Activated CD4-positive, CD25-positive, alpha-beta regulatory T cell (primary cell): ENCODE results near the gene L3HYPDH.
"Not testable (repeated sequence)": the region's sequence is repeated elsewhere in the genome, so short reads cannot be mapped to it uniquely, and the experiment has no call there.

Source experiments
- DNase-seq, 4 experiments: peaks; one replicate each; lab custom pipeline; 2025; lab: John Stamatoyannopoulos, UW

Gene L3HYPDH

GRCh38 chr14:59478540-59478939 lies 5.7 kb downstream of the L3HYPDH start:
- DNase-seq, result no peak

DNA sequence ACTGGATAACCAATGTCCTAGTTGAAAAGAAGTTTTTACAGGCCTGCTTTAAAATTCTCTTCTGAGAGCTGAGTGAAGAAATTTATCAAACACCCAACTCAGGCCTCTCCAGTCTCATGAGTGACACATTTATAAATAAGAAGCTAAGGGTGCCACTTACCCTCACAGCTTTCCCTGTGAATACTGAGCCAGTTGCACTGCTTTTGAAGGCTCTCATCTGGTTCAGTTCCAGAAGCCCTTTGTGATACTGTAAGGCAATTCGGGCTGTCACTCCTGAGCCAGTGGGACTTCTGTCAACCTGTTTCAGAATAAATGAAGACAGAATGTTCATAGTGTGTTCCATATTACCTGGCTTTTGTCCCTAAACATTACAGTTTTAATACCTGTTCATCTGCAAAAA lies 8.5 kb downstream of the L3HYPDH start:
- DNase-seq, result no peak

GRCh38 chr14:59474172-59474571 lies 10.0 kb downstream of the L3HYPDH start:
- no peak for DNase-seq

DNA sequence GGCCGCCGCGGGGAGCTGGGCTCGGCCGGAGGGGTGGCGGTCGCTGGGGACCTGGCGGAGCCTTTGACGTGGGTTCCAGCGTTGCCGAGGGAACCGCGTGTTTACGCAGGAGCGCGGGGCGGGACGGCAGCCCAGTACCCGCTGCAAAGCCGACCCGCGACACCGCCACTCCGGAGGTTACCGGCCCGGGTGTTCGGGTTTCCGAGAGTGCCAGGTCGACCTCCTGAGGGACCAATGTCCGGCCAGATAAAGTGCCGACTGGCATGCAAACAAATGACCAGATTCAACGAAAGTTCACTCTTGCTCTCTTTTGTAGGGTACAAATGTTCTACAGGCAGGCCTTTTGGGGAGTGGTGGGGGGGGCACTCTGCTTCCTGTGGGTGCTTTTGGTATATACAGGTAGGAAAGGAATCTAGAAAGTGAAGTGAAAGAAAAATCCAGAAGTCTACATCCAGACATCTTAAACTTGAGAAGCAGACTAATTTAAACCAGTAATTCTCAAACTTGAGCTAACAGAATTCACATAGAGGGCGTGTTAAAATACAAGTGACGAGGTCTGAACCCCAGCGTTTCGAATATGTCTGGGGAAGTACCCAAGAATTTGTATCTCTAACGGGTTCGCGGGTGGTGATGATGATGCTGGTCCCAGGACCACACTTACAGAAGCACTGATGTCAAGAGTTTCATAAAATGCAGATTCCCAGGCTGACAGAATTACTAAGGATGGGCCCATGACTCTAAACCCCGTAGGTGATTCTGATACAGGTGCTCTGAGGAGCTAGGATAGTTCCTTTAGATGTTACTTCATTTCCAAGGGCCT lies 18.7 kb downstream of the L3HYPDH start, which contains the start of gene GPR135:
GPR135 (minus strand) TSS at position 65 of the 820 bp plus-strand sequence. CDS start 154 bp downstream, outside the sequence.
- DNase-seq, result peak in 1 of 4 experiments; percentile 29

DNA sequence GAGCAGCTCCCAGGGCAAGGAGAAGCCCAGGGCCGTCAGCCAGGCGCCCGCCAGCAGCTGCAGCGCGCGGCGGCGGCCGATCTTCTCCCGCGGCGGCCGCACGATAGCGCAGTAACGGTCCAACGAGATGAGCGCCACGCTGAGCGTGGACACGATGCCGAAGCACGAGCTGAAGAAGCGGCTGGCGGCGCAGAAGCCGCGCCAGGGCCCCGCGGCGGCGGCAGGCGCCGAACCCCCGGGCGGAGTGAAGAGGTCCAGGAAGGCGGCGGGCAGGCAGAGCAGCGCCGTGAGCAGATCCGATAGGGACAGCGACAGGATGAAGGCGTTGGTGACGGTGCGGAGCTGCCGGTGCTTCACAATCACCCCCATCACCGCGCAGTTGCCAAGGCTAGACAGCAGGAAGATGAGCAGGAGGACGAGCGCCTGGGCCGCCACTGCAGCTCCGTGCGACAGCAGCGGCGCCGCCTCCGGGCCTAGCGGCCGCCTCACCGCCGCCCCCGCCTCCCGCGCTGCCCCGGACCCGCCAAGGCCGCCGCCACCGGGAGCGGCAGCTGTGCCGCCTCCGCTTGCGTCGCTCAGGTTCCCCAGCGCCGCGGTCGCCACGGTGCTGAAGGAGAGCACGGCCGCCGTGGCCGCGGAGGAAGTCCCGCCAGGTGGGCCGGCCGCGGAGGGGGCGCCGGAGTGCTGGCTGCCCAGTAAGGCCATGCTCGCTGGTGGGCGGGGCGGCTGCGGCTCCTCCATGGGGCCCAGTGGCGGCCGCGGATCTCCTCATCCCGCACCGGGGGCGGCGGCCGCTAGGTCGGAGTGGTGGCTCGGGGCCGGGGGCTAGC lies 19.5 kb downstream of the L3HYPDH start:
- peak in 1 of 4 experiments; percentile 20 for DNase-seq

- DNase-seq, result peak in 2 of 4 experiments; percentile 6 to 11
Measured at GRCh38 chr14:59463787-59464485, 20.3 kb downstream of the L3HYPDH start.

DNA sequence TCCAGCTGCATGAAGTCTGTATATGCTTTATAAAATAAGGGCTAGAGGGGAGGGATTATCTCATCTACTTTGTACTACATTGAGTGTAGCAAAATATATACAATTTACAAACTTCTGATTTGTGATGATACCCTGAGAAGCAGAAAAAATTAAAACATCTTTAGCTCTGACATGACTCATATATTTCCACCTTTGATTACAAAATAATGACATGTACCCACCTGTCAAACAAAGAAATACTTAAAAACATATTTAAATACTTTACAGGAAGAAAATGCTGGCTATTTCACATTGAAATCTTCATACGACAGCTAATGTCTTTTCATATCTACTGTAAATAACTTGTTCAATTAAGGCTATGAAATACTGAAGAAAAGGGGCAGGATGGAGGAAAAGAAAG lies 22.3 kb downstream of the L3HYPDH start:
- no peak for DNase-seq

DNA sequence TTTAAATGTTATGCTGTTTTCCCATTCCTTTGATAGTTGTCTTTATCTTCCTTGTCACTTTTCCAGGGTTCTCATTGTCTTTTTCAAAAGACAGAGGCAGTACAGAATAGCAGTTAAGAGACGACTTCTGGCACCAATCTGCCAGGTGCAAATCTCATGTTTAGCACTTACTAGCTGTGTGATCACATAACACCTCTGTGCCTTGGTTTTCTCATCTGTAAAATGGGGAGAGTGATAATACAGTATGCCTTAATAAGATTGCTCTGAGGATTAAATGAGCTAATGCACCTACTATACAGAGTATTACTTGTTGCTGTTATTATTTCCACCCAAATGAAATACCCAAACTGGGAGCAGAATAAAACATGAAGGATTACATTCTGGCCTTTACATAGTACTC lies 23.8 kb downstream of the L3HYPDH start:
- DNase-seq, result no peak

DNA sequence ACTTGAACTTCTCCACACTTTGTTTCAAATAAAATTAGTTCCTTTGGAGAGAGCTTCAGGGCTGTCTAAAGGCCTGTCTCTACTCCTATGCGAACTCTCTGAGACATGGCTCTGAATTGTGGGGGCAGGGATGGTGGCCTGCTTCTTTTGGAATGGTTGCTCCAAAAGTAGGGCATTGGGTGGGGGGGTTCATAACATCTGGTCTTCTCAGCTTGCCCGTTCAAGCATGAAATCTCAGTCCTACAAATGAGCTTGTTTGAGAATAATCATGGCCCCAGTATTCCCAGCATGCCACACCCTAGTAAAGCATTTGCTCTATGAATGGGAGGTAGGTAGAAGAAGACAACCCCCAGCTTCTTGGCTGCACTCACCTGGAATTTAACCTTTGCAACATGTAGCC lies 25.7 kb downstream of the L3HYPDH start:
- DNase-seq, result no peak

DNA sequence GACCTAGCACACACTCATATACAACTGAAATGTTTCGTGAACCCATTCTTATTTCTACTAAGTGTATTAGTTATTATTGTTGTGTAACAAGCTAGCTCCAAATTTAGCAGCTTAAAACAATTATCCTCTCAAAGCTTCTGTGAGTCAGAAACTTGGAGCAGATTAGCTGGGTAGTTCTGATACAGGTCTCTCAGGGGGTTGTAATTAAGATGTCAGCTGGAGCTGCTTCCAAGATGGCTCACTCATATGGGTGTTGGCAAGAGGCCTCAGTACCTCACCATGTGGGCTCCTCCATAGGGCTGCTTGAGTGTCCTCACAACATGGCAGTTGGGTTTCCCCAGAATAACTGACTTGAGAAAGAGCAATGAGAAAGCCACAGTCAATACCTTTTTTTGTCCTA lies 28.8 kb downstream of the L3HYPDH start:
- DNase-seq, result no peak

DNA sequence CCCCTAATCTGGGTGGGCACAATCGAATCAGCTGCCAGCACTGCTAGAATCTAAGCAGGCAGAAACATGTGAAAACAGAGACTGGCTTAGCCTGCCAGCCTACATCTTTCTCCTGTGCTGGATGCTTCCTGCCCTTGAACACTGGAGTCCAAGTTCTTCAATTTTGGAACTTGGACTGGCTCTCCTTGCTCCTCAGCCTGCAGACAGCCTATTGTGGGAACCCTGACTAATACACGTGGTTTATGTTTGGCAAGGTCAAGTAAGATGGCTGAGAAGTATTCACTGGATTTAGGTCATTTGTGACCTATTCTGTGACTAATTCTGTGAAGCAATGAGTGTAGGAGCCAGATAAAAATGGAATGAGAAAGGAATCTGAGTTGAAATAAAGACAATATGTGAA lies 30.1 kb downstream of the L3HYPDH start:
- DNase-seq, result no peak

- no peak for DNase-seq
Measured at GRCh38 chr14:59451849-59452248, 32.4 kb downstream of the L3HYPDH start.

DNA sequence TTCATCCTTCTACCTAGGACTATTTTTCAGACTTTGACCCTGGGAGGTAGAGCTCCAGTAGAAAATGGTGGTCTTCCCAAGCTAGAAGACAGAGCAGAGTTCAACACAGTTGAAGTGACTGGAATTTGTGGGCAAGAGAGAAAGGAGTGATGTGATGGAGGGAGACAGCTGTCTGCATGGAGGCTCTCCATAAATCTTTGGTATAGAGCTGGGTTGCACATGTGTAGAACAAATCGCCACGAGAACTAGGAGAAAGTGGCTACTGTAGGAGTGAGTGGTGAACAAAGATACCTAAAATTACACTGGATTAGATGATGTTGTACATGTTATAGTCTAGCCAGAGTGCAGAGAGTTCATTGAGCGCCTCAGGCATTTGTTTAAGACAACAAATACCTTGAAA lies 33.5 kb downstream of the L3HYPDH start:
- DNase-seq, result no peak

GRCh38 chr14:59448673-59449072 lies 35.5 kb downstream of the L3HYPDH start:
- DNase-seq, result not testable (repeated sequence)

GRCh38 chr14:59439256-59439965 lies 44.8 kb downstream of the L3HYPDH start:
- no peak for DNase-seq

DNA sequence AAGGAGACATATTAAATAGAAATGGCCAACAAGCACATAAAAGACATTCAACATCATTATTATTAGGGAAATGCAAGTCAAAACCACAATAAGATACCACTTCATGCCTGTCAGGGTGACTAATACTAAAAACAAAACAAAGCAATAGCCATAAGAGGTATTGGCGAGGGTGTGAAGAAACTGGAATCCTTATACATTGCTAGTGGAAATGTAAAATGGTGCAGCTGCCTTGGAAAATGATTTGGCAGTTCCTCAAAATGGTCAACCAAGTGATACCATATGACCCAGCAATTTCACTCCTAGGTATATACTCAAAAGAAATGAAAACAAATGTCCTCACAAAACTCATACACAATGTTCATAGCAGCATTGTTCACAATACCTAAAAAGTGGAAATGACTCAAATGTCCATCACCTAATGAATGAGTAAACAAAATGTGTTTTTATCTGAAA lies 46.0 kb downstream of the L3HYPDH start:
- DNase-seq, result no peak

DNA sequence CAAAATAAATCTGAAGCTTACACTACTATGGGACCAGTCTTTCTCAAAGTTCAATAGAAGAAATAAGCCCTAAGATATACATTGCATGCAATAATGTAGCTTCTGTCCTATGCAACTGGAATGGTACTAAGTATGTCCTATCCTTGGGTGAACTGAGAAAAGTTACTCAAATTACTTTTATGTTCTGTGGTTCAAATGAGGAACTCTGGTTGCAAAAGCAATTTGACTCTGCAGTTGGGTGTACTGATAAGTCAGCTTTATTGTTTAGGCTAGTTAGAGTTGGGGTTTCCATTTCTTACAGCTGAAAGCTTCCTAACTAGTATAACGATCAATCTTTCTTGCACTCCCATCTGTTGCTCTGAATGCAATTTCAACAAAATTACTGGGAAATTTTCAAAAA lies 48.2 kb downstream of the L3HYPDH start:
- no peak for DNase-seq

- DNase-seq, result no peak
Measured at GRCh38 chr14:59435101-59435500, 49.1 kb downstream of the L3HYPDH start.

GRCh38 chr14:59429790-59430189 lies 54.4 kb downstream of the L3HYPDH start:
- no peak for DNase-seq

GRCh38 chr14:59428581-59429012 lies 55.6 kb downstream of the L3HYPDH start:
- DNase-seq, result no peak
